Stimulated activated CD4-positive, alpha-beta T cell treated with anti-CD3 and anti-CD28 coated beads, TNF-alpha, amount 100 ng/mL, for 4 hours (primary cell): ENCODE data around the gene APBA2.
"Not testable (repeated sequence)": the region's sequence is repeated elsewhere in the genome, so short reads cannot be mapped to it uniquely, and the experiment has no call there.

Source experiments
- DNase-seq, 3 experiments: peaks; one replicate each; pipeline ENCODE4 v3.0.0-alpha.2; 2020; ENCODE audit warnings: low read depth in 3 of 3

APBA2 gene

DNA sequence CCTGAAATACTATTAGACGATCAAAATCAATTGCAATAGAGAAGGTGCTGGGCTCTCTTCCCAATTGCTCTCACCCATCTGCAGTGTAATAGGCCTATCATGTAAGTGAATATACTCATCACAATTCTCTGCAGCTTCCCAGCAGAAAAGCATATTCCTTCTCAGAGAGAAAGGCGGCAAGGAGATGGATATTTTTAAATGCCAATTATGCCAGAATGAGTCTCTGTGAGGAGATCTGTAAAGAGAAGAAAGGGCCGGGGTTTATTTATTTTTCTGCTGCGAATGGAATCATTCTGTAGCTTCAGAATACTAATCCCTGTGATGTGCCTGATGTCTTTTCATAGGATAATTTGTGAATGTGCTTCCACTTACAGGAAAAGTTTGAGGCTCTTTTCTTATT lies 112.0 kb downstream of the APBA2 start:
- DNase-seq: no peak

DNA sequence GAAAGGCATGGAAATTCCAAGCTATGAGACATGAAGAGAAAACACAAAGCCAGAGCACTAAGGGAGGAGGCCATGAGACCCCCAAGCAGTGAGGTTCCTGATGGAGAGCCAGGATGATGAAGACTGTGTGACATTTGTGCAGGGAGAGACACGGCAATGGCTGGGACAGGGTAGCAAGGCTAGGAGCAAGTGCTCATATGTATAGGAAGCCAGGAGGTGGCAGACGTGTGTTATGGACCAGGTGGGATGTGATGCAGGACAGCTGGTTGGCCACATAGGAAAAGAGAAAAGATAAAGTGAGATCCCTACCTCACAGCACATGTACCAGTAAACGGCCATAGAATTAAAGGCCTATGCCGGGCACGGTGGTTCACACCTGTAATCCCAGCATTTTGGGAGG lies 112.7 kb downstream of the APBA2 start:
- no peak for DNase-seq

DNA sequence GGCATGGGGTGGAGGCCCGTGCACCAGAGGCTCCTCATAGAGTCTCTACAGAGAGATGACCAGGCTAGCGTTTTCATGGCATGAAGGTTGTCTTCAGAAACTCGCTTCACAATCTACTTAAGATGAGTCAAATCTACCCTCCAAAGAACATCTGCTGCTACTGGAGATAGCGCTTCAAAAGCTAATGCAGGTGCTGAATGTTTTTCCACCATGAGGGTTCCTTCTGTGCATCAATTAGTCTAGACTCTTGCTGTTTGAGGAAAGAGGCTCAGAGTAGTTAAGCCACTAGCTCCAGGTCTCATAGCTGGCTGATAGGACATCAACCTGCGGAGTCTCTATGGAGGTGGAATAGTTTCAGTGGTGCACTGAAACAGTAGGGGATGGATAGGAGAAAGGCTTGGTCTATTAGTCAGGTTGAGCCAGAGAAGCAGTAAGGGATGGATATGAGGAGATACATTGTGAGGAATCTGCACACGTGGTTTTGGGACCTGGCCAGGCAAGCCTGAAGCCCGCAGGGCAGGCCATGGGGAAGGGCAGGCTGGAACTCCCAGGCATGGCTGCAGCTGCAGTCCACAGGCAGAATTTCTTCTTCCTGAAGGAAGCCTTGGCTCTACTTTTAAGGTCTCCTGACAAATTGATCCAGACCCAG lies 117.5 kb downstream of the APBA2 start:
- no peak for DNase-seq

DNA sequence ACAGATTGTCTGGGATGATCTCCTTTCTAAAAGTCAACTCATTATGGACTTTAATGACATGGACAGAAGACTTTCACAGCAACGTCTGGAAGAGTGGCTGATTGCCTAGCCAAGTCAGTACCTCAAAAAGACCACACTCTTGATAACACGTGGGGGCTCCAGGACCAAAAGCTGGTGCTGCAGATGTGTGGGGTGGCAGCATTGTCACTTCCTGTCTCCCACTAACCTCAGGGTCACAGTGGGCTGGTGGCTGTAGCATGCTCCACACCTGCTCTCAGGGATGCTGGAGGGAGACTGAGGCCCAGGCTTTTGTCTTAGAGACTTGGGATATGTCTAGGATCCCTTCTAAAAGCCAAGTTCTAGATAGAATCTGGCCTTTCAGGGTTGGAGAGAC lies 118.1 kb downstream of the APBA2 start:
- no peak for DNase-seq

DNA sequence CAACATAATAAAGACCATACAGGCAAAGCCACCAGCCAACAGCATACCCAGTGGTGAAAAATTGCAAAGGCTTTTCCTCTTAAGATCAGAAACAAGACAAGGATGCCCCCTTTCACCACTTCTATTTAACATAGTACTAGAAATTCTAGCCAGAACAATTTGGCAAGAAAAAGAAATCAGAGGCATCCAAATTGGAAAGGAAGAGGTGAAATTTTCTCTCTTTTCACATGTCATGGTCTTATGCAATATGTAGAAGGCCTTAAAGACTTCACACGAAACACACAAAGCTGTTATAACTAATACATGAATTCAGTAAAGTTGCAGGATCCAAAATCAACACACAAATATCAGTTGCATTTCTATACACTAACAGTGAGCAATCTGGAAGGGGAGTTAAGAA lies 120.2 kb downstream of the APBA2 start:
- no peak for DNase-seq

DNA sequence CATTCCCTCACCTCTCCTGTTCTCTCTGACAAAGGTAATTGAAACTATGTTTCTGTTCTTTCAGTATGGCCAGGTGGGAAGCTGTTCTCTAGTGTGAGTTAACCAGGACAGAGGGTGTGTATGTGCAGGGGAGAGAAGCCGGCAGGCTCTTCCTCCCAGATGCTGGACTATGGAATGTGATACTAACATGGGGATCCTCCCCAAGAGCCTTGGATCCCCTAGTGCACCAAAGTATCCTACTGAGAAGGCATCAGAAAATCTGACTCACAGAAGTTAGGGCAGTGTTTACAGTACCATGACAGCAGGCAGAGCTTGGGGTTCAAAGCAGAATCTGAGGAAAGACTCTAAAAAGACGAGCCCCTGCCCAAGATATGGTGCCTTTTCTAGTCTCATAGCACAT lies 123.1 kb downstream of the APBA2 start:
- no peak for DNase-seq

DNA sequence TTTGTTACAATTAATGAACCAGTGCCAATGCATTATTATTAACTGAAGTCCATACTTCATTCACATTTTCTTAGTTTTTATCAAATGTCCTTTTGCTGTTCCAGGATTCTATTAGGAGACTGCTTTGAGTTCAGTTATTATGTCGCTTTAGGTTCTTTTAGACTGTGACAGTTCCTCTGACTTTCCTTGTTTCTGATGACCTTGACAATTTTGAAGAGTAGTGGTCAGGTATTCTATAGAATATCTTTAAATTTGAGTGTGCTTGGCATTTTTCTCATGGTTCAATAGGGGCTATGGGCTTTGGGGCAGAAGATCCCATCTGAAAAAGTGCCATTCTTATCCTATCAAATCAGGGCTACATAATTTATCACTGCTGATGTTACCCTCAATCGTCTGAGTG lies 126.3 kb downstream of the APBA2 start:
- no peak for DNase-seq

DNA sequence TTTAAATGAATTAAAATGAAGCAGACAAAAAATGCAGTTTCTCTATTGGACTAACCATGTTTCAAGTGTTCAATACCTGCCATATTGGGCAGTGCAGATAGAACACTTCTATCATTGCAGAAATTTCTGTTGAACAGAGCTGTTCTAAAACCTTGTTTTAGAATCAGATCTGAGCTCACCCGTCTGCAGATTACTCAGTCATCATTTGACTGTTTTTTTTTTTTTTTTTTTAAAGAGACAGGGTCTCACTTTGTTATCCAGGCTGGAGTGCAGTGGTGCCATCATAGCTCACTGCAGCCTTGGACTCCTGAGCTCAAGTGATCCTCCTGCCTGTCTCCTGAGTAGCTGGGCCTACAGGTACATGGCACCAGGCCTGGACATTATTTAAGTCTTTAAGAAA lies 128.7 kb downstream of the APBA2 start:
- DNase-seq: no peak

DNA sequence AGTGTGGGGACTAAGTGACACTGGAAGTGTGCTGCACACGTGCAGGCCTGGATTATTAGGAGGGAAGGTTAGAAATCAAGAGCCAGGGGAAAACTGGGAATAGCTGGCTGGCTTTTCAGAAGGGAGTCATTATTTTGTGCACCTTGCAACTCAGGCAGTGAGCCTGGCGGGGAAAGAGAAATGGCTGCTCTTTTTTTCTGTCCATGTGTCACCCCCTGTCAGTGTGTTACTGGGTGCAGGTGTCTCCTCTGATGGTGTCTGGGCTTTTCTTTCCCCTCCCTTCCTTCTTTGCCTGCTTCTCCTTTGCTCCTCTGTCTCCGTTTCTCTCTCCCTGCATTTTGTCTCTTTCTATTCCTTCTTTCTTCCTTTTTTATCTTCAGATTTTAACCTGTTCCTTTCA lies 130.7 kb downstream of the APBA2 start:
- no peak for DNase-seq

DNA sequence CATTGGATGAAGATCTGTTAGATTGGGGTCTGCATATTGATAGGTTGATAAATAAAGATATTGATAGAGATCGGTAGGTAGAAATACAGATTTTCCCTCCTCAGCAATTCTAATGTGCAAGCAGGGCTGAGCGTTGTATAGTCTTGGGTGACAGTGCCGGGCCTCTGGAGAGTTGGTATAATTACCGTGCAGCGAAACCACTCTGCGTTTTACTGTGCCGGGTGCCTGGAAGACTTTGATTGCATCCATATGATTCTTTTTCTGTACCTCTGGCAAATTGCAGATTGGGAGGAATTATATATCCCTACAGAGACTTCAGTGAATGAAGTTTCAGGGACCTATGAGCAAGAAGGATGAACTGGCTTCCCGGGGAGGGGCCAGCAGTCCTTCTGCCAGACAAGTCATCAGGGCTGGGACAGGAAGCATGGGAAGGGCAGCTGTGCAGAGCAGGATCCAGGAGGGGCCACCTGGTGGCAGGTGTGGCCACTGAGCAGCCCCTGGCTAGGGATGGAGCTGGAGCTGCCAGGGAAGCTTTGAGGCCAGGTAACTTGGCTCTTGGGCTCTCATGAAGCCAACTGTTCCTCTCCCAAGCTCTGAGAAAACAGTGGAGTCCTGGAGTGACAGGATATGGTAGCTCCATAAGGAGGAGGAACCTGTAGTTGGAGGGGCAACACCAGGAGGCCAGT lies 132.5 kb downstream of the APBA2 start:
- DNase-seq: no peak

DNA sequence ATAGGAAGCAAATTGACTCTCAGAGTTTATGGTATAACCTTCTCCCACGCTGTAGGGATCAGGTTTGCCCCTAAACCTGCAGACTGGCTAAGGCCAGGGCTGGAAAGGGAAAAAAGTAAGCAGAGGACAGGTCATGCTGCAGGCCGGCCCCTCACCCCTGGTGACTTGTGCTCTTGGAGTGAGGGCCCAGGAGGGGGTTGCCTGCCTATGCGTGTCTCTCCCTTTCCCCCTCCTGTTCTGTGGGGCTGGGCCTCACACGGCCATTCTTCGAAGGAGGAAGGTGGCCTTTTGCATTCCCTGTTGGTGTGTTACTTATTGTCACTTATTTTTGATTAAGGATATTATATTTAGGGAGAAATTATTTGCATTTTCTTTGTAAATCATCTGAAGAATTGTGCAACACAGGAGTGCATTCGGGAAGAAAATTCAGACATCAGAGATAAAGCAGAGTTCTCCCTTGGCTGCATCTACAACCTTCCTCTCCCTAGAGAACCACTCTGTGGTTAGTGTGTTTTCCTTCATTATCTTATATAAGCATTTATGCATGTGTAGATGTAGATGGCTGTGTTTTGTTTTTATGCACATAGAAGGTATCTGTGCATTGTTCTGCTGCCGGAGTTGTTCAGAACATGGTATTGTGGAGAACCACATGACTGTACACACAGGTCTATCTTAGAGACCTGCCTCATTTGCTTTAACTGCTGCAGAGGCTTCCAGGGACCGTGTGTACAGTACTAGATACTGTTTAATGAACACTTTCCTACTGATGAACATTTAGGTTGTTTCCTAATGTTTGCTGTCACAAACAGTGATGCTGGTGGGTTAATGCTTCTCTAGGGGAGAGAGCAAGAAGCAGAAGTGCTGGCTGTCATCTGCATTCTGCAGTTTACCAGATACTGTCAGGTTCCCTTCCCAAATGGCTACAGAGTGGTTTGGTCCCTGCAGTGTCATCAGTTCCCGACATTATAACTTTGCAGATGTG lies 133.5 kb downstream of the APBA2 start:
- no peak for DNase-seq

DNA sequence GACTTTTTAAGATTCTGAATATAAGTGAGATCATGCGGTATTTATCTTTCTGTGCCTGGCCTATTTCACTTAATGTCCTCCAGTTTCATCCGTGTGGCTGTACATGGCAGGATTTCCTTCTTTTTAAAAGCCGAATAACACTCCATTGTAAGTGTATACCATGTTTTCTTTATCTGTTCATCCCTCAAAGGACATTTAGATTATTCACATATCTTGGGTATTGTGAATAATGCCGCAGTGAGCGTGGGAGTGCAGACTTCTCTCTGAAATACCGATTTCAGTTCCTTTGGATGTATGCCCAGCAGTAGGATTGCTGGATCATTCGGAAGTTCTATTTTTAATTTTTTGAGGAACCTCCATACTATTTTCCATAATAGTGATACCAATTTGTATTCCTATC lies 136.1 kb downstream of the APBA2 start:
- no peak for DNase-seq

DNA sequence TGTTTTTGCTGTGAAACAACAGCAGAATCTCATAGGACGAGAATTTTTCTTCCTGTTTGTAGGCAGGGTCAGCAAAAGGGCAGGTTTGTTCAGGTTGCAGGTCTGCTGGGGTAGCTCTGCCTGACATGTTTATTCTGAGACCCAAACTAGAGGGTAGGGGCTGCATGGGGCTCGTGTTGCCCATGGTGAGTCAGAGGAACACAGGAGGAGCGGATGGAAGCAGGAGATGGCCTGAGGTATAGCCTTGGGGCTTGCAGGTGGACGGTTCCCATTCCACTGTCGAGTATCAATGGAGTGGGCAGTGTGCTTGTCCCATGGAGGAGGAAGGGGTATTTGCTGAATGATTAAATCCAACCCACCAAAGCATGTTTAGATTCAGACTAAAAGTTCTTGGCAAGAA lies 138.9 kb downstream of the APBA2 start:
- no peak for DNase-seq

DNA sequence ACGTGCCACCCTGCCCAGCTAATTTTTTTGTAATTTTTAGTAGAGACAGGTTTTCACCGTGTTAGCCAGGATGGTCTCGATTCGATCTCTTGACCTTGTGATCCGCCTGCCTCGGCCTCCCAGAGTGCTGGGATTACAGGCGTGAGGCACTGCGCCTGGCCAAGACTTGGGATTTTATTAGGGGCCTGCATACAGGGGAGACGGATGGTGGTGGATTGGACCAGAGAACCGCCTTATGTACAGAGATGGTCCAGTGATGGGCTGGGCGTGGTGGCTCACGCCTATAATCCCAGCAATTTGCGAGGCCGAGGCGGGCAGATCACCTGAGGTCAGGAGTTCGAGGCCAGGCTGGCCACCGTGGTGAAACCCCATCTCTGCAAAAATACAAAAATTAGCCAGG lies 139.6 kb downstream of the APBA2 start:
- not testable (repeated sequence) for DNase-seq

DNA sequence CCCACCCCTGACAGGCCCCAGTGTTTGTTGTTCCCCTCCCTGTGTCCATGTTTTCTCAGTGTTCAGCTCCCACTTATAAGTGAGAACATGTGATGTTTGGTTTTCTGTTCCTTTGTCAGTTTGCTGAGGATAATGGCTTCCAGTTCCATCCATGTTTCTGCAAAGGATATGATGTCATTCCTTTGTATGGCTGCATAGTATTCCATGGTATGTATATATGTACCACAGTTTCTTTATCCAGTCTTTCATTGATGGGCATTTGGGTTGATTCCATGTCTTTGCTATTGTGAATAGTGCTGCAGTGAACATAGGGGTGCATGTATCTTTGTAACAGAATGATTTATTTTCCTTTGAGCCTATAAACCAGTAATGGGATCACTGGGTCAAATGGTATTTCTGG lies 142.4 kb downstream of the APBA2 start:
- DNase-seq: not testable (repeated sequence)

DNA sequence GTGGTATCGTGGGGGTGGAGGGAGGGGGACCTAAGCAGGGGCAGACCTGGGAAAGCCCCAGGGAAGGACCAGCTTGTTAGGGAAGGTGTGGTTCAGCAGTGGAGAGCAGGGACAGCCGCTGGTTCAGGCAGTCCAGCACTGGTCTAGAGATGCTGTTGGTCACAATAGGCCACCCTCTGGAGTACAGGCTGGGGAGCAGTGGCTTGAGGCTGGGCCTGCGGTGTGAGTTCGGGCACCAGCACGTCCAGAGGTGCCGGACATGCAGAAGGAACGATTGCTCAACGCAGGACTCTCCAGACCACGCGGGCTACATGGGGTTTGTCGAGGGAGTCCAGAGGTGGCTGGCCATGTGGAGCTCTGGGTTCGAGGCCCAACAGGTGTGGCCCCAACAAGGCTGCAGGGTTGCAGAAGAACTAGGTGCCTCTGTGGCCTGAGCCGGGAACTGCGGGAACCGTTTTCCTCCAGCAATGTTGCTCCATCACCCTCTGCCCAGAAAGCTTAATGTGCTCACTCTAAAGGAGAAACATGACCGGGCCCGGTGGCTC lies 143.9 kb downstream of the APBA2 start:
- no peak for DNase-seq

DNA sequence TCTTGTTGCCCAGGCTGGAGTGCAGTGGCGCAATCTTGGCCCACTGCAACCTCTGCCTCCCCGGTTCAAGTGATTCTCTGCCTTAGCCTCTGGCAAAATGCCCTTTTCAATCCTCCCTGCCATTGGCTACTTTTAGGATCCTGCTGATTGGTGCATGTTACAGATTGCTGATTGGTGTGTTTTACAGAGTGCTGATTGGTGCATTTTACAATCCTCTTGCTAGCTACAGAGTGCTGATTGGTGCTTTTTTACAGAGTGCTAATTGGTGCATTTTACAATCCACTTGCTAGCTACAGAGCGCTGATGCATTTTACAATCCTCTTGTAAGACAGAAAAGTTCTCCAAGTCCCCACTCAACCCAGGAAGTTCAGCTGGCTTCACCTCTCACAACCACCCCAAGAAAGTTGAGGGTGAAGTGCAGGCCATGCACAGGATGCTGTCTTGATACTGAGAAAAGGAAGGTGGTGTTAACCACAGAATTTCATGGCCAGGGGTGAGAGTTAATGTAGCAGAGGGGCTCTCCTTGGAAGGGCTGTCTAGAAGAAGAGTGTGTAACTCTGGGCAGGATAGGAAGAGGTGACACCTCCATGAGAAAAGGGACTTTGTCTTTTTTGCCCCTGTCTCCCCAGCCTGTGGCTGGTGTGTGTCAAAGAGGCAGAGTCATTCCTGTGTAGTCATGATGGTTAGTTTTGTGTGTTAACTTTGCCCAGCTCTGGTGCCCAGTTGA lies 145.9 kb downstream of the APBA2 start:
- DNase-seq: no peak

DNA sequence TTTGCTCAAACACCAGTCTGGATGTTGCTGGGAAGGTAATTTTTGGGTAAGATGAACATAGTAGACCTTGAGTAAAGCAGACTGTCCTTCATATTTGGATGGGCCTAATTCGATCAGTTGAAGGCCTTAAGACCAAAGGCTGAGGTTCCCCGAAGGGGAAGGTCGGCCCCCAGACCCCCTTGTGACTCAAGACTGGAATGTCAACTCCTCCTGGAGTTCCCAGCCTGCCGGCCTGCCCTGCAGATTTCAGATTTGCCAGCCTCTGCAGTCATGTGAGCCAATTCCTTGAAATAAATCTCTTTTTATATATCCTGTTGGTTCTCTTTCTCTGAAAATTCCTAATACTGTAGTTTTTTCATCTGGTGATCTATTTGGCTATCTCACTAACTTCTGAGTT lies 146.5 kb downstream of the APBA2 start:
- no peak for DNase-seq

DNA sequence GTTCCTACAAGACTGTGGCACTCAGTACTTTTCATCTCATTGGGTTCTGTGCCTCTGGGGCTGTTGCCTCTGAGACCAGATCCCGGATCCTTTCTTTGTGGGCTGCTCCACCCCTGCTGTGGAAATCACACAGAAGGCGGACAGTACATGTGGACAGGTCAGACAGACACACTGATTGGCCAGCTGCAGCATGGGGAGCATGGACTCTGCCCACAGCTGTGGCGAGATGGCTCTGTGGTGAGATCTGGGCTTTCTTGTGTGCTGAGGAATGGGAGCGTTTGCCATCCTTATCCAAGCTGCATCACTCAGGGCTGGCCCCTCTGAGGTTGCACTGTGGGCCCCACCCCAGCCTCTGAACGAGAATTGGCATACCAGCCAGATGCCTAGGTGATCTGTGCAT lies 147.0 kb downstream of the APBA2 start:
- no peak for DNase-seq

DNA sequence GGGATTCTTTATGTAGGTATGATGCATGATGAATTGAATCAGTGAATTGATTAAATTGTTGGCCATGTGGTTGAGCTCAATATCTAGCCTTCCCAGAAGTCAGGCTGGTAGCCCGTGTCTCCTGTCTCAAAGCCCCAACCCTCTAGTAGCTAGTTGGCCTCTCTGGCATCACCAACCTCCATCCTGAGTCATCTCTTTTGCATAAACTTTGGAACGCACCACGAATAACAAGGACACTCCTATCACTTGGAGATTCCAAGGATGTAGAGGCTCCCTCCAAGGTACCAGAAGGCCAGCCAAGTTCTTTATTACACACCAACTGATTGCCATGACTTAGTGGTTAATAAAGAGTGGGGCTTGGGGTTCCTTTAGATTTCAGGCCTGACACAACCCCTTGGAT lies 148.4 kb downstream of the APBA2 start:
- no peak for DNase-seq

DNA sequence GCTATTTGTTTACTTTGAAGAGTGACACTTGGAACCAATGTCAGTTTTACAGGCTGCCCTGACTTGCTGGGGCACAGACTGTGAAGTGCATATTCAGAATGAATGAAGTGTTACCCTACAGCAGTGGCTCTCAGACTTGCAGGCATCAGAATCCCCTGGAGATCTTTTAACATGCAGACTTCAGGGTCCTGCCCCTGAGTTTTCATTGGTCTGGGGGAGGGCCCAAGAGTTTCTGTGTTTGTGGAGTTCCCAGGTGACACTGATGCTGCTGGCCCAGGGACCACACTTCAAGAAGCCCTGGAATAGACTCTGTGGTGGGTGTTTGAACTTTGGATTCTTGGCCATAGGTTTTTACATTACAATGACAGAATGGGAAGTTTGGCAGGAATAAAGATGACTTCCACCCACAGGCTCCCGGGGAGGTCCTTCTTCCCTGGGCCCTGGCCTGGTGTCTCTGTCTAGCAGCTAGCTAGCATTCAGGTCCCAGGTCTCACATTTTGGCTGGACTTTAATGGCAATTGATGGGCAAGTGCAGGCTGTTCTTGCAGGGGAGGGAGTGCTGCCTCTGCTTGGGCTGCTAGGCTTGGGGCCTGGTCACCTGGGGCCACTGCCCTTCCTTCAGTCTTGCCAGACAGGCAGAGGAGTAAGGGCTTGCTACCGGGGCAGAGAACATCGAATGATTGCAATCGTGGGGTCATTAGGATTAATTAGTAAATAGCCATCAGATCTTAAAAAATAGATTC lies 149.0 kb downstream of the APBA2 start:
- DNase-seq: no peak
